ENCODE data around the gene ARVCF. TPM values are rescaled to one million over a fixed set of nuclear protein-coding genes. Genes with fewer than 3 reads are reported as not detected.
"Not testable (repeated sequence)": the region's sequence is repeated elsewhere in the genome, so short reads cannot be mapped to it uniquely, and the experiment has no call there.

The ARVCF gene
- total and polyA plus RNA-seq, 9 of the 15 experiments (the other 6 are each of a cell fraction or from before 2014, with no cell fraction given): 0.03 to 97.4 (median 15.6) TPM

DNA sequence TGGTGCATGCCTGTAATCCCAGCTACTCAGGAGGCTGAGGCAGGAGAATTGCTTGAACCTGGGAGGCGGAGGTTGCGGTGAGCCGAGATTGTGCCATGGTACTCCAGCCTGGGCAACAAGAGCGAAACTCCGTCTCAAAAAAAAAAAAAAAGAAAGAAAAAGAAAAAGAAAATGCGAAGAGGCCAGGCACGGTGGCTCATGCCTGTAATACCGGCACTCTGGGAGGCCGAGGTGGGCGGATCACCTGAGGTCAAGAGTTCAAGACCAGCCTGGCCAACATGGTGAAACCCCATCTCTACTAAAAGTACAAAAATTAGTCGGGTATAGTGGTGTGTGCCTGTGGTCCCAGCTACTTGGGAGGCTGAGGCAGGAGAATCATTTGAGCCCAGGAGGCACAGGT, 90.6 kb downstream of the ARVCF start:
- FAIRE-seq; ATAC-seq; H3K36me3 ChIP-seq (ENCODE audit: control insufficient read depth, insufficient read depth, low read length); H3K9me1 ChIP-seq (ENCODE audit: control insufficient read depth, insufficient read depth, low read length); H3K79me2 ChIP-seq (ENCODE audit: control insufficient read depth, insufficient read depth, low read length); H3K27me3 ChIP-seq (ENCODE audit: control insufficient read depth in 2 of 2, insufficient read depth in 2 of 2, low read length in 2 of 2); H2AFZ ChIP-seq (ENCODE audit: low read depth, low read length); in situ Hi-C loops (cut with MboI); CTCF ChIA-PET (ENCODE audit: low intra/inter-chr PET ratio); H3K9ac ChIP-seq (ENCODE audit: insufficient read depth in 1 of 2, low read depth in 2 of 2, low read length in 2 of 2); H3K27ac ChIP-seq (ENCODE audit: extremely low read depth, low read depth, low read length); DNase-seq (ENCODE audit: extremely low read depth in 1 of 4, low spot score in 3 of 4); BruUV-seq (replicated peaks); H4K20me1 ChIP-seq (replicated peaks; ENCODE audit: control insufficient read depth, insufficient read depth, low read length); H3K4me2 ChIP-seq (ENCODE audit: insufficient read depth, low read length); H3K9me3 ChIP-seq (replicated peaks; ENCODE audit: control insufficient read depth, insufficient read depth, low read depth, low read length); intact Hi-C loops (cut with micrococcal nuclease); H3K4me3 ChIP-seq: not testable (repeated sequence)
- TF ChIP-seq, protein P1, sequence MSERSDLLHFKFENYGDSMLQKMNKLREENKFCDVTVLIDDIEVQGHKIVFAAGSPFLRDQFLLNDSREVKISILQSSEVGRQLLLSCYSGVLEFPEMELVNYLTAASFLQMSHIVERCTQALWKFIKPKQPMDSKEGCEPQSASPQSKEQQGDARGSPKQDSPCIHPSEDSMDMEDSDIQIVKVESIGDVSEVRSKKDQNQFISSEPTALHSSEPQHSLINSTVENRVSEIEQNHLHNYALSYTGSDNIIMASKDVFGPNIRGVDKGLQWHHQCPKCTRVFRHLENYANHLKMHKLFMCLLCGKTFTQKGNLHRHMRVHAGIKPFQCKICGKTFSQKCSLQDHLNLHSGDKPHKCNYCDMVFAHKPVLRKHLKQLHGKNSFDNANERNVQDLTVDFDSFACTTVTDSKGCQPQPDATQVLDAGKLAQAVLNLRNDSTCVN (CRISPR knock-in tag; IDR thresholded peaks at IDR 0.05): 0 out of 2 replicates have a peak, but pooled peaks have one; percentile 37
- TF ChIP-seq EGR1 (conservative IDR thresholded peaks at IDR 0.05) (peak; percentile 52; the same call in 1 of the 2 replicates), ZC3H4 (CRISPR knock-in tag; IDR thresholded peaks at IDR 0.05; ENCODE audit: borderline replicate concordance) (0 out of 2 replicates have a peak, but pooled peaks have one; percentile 2)
- WGBS (ENCODE audit: insufficient coverage, low coverage, missing lambda C conversion rate): 75% methylated on average over 9 of the region's 11 CpGs
- H3K4me1 ChIP-seq (replicated peaks in 1 of 2; ENCODE audit: control insufficient read depth in 2 of 2, insufficient read depth in 2 of 2, low read length in 2 of 2): peaks cover 5 to 16% of the 10 kb centered on the region in 2 experiments; a peak in 3 of 5 replicates
- POLR2A ChIA-PET: interaction anchor here (1.5 to 4.2 kb wide), 5 partner anchors 8 to 21 kb away, joined by 4 to 26 read pairs (median 7); no protein-coding TSS in a partner anchor

All from K562 (cell line).